Karpas-422 (cell line): ENCODE data around the gene IFRD2. TPM values are rescaled to one million over a fixed set of nuclear protein-coding genes. Genes with fewer than 3 reads are reported as not detected.

Experiments
- DNase-seq: peaks from one replicate; pipeline ENCODE4 v3.0.0-alpha.2; 2015
- H2AFZ ChIP-seq: fragments of 200-600 bp; sonication (generic); 2 replicates; pipeline ENCODE4 v1.6.1; 2014; ENCODE audit warnings: antibody characterized with exemption, low read length, mixed read lengths
- H3K27ac ChIP-seq: fragments of 200-600 bp; sonication (generic); 2 replicates; pipeline ENCODE4 v1.5.1; 2014; ENCODE audit warnings: mild to moderate bottlenecking, low read length, moderate library complexity
- H3K27me3 ChIP-seq: fragments of 200-600 bp; sonication (generic); 2 replicates; pipeline ENCODE4 v1.6.1; 2014; ENCODE audit warnings: low read length, mixed read lengths
- H3K36me3 ChIP-seq: fragments of 200-600 bp; sonication (generic); 2 replicates; pipeline ENCODE4 v1.6.1; 2014; ENCODE audit warnings: low read length, mixed read lengths; ENCODE audit not compliant: insufficient read depth
- H3K4me1 ChIP-seq: fragments of 200-600 bp; sonication (generic); 2 replicates; pipeline ENCODE4 v1.6.1; 2014; ENCODE audit warnings: mild to moderate bottlenecking, low read length, mixed read lengths
- H3K4me2 ChIP-seq: fragments of 200-600 bp; sonication (generic); 2 replicates; pipeline ENCODE4 v1.6.1; 2014; ENCODE audit warnings: low read length, low read depth, mild to moderate bottlenecking; ENCODE audit not compliant: poor library complexity, severe bottlenecking
- H3K4me3 ChIP-seq: fragments of 200-600 bp; sonication (generic); 2 replicates; pipeline ENCODE4 v1.5.1; 2014; ENCODE audit warnings: mild to moderate bottlenecking, antibody characterized with exemption, low read length, mixed read lengths
- H3K79me2 ChIP-seq: fragments of 200-600 bp; sonication (generic); 2 replicates; pipeline ENCODE4 v1.6.1; 2014; ENCODE audit warnings: mild to moderate bottlenecking, low read length, mixed read lengths
- H3K9ac ChIP-seq: fragments of 200-600 bp; sonication (generic); 2 replicates; pipeline ENCODE4 v1.6.0; 2014; ENCODE audit warnings: low read length
- H3K9me2 ChIP-seq: fragments of 200-600 bp; sonication (generic), shearing (Covaris generic); replicated peaks from 2 replicates; pipeline ENCODE4 v1.6.0; 2014; ENCODE audit warnings: mild to moderate bottlenecking, low read length, moderate library complexity; ENCODE audit not compliant: insufficient read depth
- H3K9me3 ChIP-seq: fragments of 300-700, 200-600 bp; sonication (generic); 2 replicates; pipeline ENCODE4 v1.6.1; 2014; ENCODE audit warnings: low read length, mixed read lengths
- H4K20me1 ChIP-seq: fragments of 200-600 bp; sonication (generic); 2 replicates; pipeline ENCODE4 v1.6.1; 2014; ENCODE audit warnings: mild to moderate bottlenecking, antibody characterized with exemption, low read length, low read depth; ENCODE audit not compliant: insufficient read depth
- total RNA-seq: library from RNA; depleted of rRNA; stranded (reverse); fragments of >200 nt; shearing (Covaris generic); gene quantifications from 2 replicates; pipeline ENCODE4 v1.2.3, GENCODE V29; 2014; ENCODE audit warnings: low replicate concordance

Gene IFRD2
- total RNA-seq, 1 experiment from 2014 or later = 75.2 TPM

DNA sequence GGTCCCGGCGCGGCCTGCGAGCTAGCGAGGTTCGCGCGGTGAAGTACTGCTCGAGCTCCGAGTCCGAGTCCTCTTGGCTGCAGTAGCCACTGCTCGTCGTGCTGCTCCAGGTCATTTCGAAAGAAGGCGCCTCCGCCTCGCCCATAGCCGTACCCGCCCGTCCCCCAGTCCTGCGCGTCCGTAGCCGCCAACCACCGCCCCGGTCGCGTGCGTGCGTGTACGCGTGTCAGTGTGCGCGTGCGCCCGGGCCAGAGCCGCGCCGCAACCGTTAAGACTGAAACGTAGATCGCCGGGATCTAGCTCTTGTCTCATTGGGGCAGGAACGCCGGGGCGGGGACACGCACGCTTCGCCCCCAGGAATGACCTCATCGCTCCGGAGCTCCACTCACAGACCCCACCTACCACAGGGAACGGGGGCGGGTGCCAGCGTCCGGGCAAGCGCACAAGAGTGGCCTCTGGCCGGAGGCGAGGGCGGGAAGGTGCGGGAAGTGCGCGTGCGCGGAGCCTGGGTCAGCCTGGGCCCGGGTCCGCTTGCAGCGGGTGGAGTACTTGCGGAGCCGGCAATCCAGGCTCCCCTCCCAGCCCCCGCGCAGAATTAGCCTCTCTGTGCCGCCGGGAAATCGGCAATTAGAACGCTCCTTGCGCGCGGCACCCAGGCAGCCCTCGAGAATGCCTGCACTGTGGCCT, 45.1 kb upstream of the IFRD2 start:
- Histone ChIP-seq H3K4me2 (peak overlapping the region; percentile 97), H3K27me3 (no peaks in the 10 kb centered on the region), H2AFZ (peak overlapping the region; percentile 16; the same call in 1 of the 2 replicates), H3K4me1 (peaks cover 66% of the 10 kb centered on the region), H3K9me2 (no peaks in the 10 kb centered on the region), H3K79me2 (peaks cover 66% of the 10 kb centered on the region), H3K36me3 (peaks cover 22% of the 10 kb centered on the region), H3K4me3 (peak overlapping the region; percentile 95), H3K9ac (peak overlapping the region; percentile 99), H4K20me1 (peaks cover 20% of the 10 kb centered on the region; the same call in 1 of the 2 replicates), H3K9me3 (no peaks in the 10 kb centered on the region), H3K27ac (peak overlapping the region; percentile 91)
- DNase-seq = peak; percentile 99

DNA sequence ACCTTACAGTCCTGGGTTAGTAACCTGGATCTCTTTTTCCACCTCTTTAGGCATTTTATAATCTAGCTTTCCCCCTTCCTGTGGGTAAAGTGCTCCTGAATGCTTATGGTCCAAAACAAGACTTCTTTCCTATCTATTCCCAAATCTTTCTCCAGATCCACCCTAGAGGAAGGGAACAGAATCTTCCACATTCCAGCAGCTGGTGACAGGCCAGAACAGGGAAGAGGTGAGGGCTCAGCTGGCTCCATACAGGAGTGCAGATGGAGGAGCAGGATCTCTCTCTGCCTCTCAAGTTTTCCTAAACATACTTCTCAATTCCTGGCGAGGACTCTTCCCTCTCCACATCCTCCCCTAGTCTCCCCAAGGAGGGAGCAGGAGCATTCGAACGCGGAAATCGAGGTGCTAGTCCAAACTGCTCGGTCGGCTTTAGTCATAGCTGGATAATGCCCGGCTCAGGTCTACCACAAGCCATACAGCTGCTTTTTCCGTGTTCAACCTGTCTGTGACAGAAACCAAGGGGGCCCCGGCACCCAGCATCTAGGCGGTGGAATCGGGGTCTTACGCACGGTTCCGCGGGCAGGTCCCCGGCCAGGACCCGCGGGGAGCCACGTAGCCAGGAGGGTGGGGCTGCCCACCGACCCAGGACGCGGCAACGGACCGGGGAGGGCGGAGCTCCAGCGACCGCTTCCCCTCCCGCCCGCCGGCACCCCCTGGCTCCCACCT, 44.4 kb upstream of the IFRD2 start:
- Histone ChIP-seq H3K27me3 (no peaks in the 10 kb centered on the region), H3K9me3 (no peaks in the 10 kb centered on the region), H3K4me1 (peaks cover 64% of the 10 kb centered on the region), H3K27ac (peak overlapping the region; percentile 91), H4K20me1 (peaks cover 20% of the 10 kb centered on the region; the same call in 1 of the 2 replicates), H3K36me3 (peaks cover 29% of the 10 kb centered on the region), H3K9ac (peak overlapping the region; percentile 99), H2AFZ (peak overlapping the region; percentile 16; the same call in 1 of the 2 replicates), H3K79me2 (peaks cover 68% of the 10 kb centered on the region), H3K4me2 (peak overlapping the region; percentile 97), H3K9me2 (no peaks in the 10 kb centered on the region), H3K4me3 (peak overlapping the region; percentile 95)
- DNase-seq = no peak

DNA sequence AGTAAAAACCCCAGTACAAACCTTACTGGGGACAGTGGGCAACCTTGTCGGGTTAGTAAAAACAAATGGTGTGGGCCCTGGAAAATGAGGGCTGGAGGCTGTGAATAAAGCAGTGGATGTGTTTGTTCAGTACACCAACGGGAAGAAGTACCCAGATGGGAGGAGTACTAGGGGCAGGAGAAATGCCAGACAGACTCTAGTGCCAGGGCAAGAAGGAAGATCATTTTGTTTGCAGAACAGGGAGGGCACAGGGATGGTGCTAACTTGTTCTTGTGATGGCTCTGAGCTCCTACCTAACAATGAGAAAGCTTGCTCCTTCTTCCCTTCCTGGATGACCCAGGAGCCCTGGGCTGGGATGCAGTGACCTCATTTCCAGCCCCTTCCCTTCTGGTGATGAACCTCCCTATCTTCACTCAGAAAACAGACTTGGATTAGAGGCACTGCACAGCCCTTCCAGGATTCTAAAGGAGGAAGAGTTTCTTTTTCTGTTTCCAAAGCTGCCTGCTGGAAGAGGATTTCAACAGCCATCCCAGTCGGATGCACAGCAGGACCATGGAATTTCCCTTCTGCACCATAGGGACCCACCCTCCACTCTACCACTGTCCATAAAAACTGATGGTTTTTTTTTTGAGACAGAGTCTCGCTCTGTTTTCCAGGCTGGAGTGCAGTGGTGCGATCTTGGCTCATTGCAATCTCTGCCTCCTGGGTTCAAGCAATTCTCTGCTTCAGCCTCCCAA, 42.3 kb upstream of the IFRD2 start:
- peak overlapping the region; percentile 40; the same call in 1 of the 2 replicates for H3K9ac ChIP-seq
- H3K4me3 ChIP-seq = no peak overlapping the region
- no peak for DNase-seq
- no peaks in the 10 kb centered on the region for H3K9me2 ChIP-seq
- H3K4me1 ChIP-seq = peaks cover 56% of the 10 kb centered on the region
- H4K20me1 ChIP-seq = peaks cover 20% of the 10 kb centered on the region; the same call in 1 of the 2 replicates
- H3K36me3 ChIP-seq = peaks cover 45% of the 10 kb centered on the region
- no peak overlapping the region for H3K4me2 ChIP-seq
- no peak overlapping the region for H2AFZ ChIP-seq
- no peaks in the 10 kb centered on the region for H3K9me3 ChIP-seq
- H3K27ac ChIP-seq = no peak overlapping the region; the same call in 1 of the 2 replicates
- no peaks in the 10 kb centered on the region for H3K27me3 ChIP-seq
- H3K79me2 ChIP-seq = peaks cover 59% of the 10 kb centered on the region

DNA sequence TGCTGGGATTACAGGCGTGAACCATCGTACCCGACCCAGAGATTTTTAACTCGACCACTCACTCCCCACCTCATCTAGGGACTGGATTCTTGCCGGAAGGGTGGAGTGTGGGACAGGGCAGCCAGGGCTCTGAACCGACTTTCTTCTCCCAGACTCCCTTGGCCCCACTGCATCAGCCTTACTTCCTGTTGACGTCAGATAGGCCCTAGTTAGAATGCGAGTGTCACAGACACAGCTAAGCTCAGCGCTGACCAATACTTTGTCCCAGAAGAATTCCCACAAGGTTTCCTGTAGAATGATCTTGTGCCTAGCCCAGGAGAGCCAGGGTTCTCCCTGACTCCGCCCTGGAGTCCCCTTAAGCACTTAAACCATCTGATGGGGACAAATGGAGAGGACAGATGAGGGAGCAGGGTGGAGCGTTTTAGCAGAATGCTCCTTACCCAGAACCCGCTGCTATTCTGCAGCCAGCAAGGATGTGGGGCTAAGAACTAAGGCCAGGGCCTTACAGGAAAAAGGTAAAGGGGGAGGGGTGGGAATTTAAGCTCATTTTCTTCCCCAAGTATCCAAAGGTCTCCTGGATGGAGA, 41.6 kb upstream of the IFRD2 start:
- Histone ChIP-seq H3K27ac (no peak overlapping the region), H2AFZ (no peak overlapping the region), H3K4me1 (peaks cover 55% of the 10 kb centered on the region), H3K4me2 (no peak overlapping the region), H3K9me2 (no peaks in the 10 kb centered on the region), H3K4me3 (no peak overlapping the region), H3K27me3 (no peaks in the 10 kb centered on the region), H3K9ac (no peak overlapping the region), H3K9me3 (no peaks in the 10 kb centered on the region), H3K79me2 (peaks cover 54% of the 10 kb centered on the region), H3K36me3 (peaks cover 46% of the 10 kb centered on the region), H4K20me1 (peaks cover 20% of the 10 kb centered on the region; the same call in 1 of the 2 replicates)
- DNase-seq = no peak

DNA sequence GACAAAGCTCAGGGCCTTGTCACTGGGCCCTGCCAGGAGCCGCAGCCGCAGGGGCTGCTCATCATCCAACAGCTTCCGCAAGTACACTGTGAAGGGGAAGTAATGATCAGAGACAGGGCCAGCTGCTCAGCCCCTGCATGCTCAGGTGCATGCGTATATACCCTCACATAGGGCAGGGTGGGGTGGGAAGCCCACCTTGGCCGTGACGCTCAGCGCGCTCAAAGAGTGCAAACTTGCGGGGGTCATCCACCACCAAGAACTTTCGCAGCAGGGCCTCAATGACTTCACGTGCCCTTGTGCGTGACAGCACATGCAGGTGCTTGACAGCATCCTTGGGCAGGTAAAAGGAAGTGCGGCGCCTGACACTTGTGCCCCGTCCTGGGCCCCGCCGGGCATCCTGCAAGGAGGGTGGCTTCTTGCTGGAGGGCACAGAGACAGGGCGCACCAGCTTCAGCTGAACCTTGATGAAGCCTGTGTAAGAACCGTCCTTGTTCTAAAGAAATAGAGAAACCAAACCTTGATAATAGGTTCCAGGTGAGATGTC, 39.2 kb upstream of the IFRD2 start:
- Histone ChIP-seq H4K20me1 (peaks cover 22% of the 10 kb centered on the region; the same call in 1 of the 2 replicates), H3K79me2 (peaks cover 48% of the 10 kb centered on the region), H3K4me3 (no peak overlapping the region), H3K4me1 (peaks cover 57% of the 10 kb centered on the region), H2AFZ (no peak overlapping the region), H3K27me3 (no peaks in the 10 kb centered on the region), H3K36me3 (peaks cover 43% of the 10 kb centered on the region), H3K9me2 (no peaks in the 10 kb centered on the region), H3K9me3 (no peaks in the 10 kb centered on the region), H3K9ac (no peak overlapping the region), H3K27ac (no peak overlapping the region), H3K4me2 (no peak overlapping the region)
- DNase-seq = no peak

DNA sequence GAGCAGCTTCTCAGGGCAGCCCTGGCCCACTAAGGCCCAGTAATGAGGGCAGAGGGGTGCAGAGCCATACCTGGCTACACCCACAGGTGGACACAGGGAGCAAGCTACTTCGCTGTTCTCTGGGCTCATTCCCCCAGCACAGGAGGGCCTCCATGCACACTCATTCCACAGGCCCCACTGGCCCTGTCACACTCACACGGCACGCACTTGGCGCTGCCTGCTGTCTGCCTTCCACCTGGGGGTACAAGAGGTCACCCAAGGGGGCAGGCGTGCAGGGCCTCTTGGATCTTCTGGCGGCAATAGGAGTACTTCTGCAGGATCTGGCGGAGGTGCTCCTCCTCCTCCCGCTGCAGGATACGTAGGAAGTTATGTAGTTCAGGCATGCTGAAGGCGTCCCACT, 38.1 kb upstream of the IFRD2 start:
- Histone ChIP-seq H3K27me3 (no peaks in the 10 kb centered on the region), H3K27ac (no peak overlapping the region), H2AFZ (no peak overlapping the region), H3K4me3 (no peak overlapping the region), H3K4me2 (no peak overlapping the region), H3K4me1 (peaks cover 50% of the 10 kb centered on the region), H4K20me1 (peaks cover 18% of the 10 kb centered on the region; the same call in 1 of the 2 replicates), H3K79me2 (peaks cover 41% of the 10 kb centered on the region), H3K36me3 (peaks cover 38% of the 10 kb centered on the region; the same call in 1 of the 2 replicates), H3K9me2 (no peaks in the 10 kb centered on the region), H3K9ac (no peak overlapping the region), H3K9me3 (no peaks in the 10 kb centered on the region)
- no peak for DNase-seq

DNA sequence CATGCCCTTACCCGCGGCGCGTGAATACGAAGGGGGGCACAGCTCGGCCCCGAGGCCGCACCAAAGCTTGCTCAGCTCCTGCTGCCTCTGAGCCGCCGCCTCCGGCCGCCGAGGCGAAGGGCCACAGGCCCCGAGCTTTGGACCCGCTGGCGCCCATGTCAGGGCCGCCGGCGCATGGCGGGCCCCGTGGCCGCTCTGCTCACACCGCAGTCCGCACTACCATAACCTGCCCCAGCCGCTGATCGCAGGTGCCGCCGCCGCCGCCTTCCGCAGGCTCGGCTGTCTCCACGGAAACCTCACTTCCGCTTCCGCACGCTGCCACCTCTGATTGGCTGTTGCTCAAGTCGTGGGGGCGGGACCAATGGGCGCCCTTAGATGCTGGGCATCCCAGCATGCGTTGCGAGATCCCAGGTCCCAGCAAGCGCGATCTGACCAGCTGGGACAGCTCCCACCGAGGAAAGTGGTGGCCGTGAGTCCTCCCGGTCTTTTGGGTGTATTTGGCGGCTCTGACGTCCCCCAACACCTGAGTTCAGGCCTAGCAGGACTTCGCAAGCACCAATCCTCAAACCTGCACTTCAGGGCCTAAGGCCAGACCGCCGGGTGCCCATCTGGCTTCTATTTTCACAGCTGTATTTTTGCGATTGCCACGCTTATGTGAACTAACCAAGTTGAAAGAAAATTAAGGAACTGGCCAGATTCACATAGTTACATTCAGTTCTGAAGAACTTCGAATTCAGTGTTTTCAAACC, 35.9 kb upstream of the IFRD2 start, which contains the start of gene TUSC2:
TSS of gene TUSC2 (minus strand) at position 281 of the 749 bp plus-strand sequence. CDS start at position 157, 124 bp downstream.
- Histone ChIP-seq H2AFZ (no peak within 1 kb of the TSS), H3K27ac (peak within 1 kb of the TSS; percentile 48), H4K20me1 (peaks cover 6% of the 10 kb centered on the region; the same call in 1 of the 2 replicates), H3K4me2 (peak within 1 kb of the TSS; percentile 82), H3K4me3 (peak within 1 kb of the TSS; percentile 94), H3K9me3 (no peaks in the 10 kb centered on the region), H3K9me2 (no peaks in the 10 kb centered on the region), H3K27me3 (no peaks in the 10 kb centered on the region), H3K36me3 (peaks cover 27% of the 10 kb centered on the region; the same call in 1 of the 2 replicates), H3K79me2 (peaks cover 22% of the 10 kb centered on the region), H3K9ac (peak within 1 kb of the TSS; percentile 90), H3K4me1 (peaks cover 39% of the 10 kb centered on the region)
- peak; percentile 99 for DNase-seq
